GM12891 (cell line): Measurements from ENCODE around the gene WBP1L.

Source experiments
- POLR2A ChIP-seq: IDR thresholded peaks from 2 replicates; pipeline ENCODE4 v1.6.1; 2011; ENCODE audit warnings: low read depth, low read length, control low read depth
- POLR2AphosphoS5 ChIP-seq: IDR thresholded peaks from 2 replicates; pipeline ENCODE4 v1.6.1; 2011; ENCODE audit warnings: low read depth, low read length, control low read depth
- SPI1 ChIP-seq: IDR thresholded peaks from 2 replicates; pipeline ENCODE4 v1.6.1; 2011; ENCODE audit warnings: low read depth, low read length, control low read depth
- TAF1 ChIP-seq: IDR thresholded peaks from 2 replicates; pipeline ENCODE4 v1.6.1; 2011; ENCODE audit warnings: low read depth, low read length, control low read depth

DNA sequence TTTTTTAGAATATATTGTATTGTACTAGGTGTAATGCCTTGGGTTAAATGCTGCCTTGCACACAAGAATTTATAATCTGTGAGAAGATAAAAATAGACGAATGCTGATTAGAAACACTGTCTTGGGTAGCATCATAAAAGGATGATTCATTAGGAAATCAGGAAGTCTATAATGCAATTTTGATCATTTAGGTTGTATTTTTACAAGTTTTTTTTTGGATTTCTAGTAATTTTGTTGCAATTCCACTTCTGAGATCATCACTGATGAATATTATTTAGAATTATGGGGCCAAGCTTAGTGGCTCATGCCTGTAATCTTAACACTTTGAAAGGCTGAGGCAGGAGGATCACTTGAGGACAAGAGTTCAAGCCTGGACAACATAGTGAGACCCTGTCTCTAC lies 29.6 kb downstream of the WBP1L start:
- TF ChIP-seq POLR2AphosphoS5, result no peak
- TF ChIP-seq POLR2A, result no peak
- no peak for TF ChIP-seq TAF1
- no peak for TF ChIP-seq SPI1
